ENCODE data around the gene CD40LG. TPM values are rescaled to one million over a fixed set of nuclear protein-coding genes. Genes with fewer than 3 reads are reported as not detected.

The CD40LG gene
- total RNA-seq, 1 donor, result not detected

GRCh38 chrX:136627409-136627808 lies 20.5 kb upstream of the CD40LG start:
- no peak for TF ChIP-seq CTCF (IDR thresholded peaks at IDR 0.05; ENCODE audit: insufficient read depth, low read depth, low read length)
- DNase-seq (ENCODE audit: low read depth), result no peak
- H3K4me3 ChIP-seq (ENCODE audit: low read depth, low read length), result no peak overlapping the region

GRCh38 chrX:136629084-136629750 lies 18.7 kb upstream of the CD40LG start:
- TF ChIP-seq CTCF (IDR thresholded peaks at IDR 0.05; ENCODE audit: insufficient read depth, low read depth, low read length), result no peak
- no peak for DNase-seq (ENCODE audit: low read depth)
- H3K4me3 ChIP-seq (ENCODE audit: low read depth, low read length), result no peak overlapping the region

- DNase-seq (ENCODE audit: low read depth), result no peak
- TF ChIP-seq CTCF (IDR thresholded peaks at IDR 0.05; ENCODE audit: insufficient read depth, low read depth, low read length), result no peak
- H3K4me3 ChIP-seq (ENCODE audit: low read depth, low read length), result no peak overlapping the region
Observed at GRCh38 chrX:136630881-136631280, 17.1 kb upstream of the CD40LG start.

- H3K4me3 ChIP-seq (ENCODE audit: low read depth, low read length), result no peak overlapping the region
- no peak for TF ChIP-seq CTCF (IDR thresholded peaks at IDR 0.05; ENCODE audit: insufficient read depth, low read depth, low read length)
- DNase-seq (ENCODE audit: low read depth), result no peak
Observed at GRCh38 chrX:136635235-136635634, 12.7 kb upstream of the CD40LG start.

- no peak overlapping the region for H3K4me3 ChIP-seq (ENCODE audit: low read depth, low read length)
- TF ChIP-seq CTCF (IDR thresholded peaks at IDR 0.05; ENCODE audit: insufficient read depth, low read depth, low read length), result no peak
- DNase-seq (ENCODE audit: low read depth), result no peak
Observed at GRCh38 chrX:136636121-136636520, 11.8 kb upstream of the CD40LG start.

- no peak overlapping the region for H3K4me3 ChIP-seq (ENCODE audit: low read depth, low read length)
- DNase-seq (ENCODE audit: low read depth), result no peak
- TF ChIP-seq CTCF (IDR thresholded peaks at IDR 0.05; ENCODE audit: insufficient read depth, low read depth, low read length), result no peak
Observed at GRCh38 chrX:136639506-136640176, 8.3 kb upstream of the CD40LG start.

Data from fibroblast of villous mesenchyme (primary cell).